Retinal pigment epithelial cell (primary cell): ENCODE measurements around the gene STXBP6.

Experiments
- DNase-seq: peaks from one replicate; pipeline ENCODE4 v3.0.0-alpha.2; 2010; ENCODE audit warnings: low read depth
- H3K4me3 ChIP-seq: 2 replicates; pipeline ENCODE4 v1.5.1; 2011; ENCODE audit warnings: mild to moderate bottlenecking, low read length, control low read depth, moderate library complexity
- TF ChIP-seq, protein P1 (sequence below): conservative IDR thresholded peaks from 2 replicates; pipeline ENCODE4 v1.5.1; 2011; ENCODE audit warnings: low read depth, low read length, control low read depth, inconsistent platforms

The STXBP6 gene

DNA sequence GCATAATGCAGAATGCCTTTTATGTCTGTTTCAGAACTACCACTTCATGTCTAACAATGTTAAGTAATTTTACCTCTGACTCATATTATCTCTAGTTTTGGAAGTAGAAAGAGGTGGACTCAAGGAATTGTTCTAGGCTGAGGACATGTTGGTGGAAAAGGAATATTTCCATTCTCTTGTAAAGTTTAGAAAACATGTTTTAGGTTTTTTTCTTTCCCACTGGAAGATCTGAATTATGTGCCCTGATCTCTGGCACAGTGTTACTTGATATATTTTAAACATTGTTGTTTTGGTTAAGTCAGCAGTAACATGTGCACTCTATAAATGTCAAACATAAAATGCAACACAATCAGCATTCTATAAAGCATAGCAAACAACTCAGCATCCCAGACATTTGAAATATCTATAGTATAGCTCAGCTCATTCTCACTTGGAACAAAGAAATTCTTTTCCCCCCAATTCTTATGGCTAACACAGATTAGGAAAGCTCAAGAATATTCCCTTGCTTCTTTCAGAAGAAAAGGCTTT, 202.3 kb downstream of the STXBP6 start:
- DNase-seq: no peak
- H3K4me3 ChIP-seq: no peak overlapping the region
- TF ChIP-seq, protein P1, sequence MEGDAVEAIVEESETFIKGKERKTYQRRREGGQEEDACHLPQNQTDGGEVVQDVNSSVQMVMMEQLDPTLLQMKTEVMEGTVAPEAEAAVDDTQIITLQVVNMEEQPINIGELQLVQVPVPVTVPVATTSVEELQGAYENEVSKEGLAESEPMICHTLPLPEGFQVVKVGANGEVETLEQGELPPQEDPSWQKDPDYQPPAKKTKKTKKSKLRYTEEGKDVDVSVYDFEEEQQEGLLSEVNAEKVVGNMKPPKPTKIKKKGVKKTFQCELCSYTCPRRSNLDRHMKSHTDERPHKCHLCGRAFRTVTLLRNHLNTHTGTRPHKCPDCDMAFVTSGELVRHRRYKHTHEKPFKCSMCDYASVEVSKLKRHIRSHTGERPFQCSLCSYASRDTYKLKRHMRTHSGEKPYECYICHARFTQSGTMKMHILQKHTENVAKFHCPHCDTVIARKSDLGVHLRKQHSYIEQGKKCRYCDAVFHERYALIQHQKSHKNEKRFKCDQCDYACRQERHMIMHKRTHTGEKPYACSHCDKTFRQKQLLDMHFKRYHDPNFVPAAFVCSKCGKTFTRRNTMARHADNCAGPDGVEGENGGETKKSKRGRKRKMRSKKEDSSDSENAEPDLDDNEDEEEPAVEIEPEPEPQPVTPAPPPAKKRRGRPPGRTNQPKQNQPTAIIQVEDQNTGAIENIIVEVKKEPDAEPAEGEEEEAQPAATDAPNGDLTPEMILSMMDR: no peak

DNA sequence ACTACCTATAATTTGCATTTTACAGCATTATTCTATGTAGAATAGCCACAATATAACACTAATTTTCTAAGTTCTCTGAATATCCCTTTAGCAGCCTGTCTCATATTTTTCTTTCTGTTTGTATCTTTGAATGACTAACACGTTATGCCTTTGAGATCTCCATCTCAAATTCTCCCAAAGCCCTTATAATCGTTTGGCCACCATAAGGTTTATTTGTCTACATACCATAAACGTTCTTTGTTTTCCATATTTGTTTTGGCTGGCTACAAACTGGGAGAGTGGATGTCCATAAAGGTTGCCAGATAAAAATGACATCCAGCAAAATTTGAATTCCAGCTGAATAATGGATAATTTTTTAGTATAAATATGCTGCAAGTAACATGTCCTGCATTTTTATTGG, 203.7 kb downstream of the STXBP6 start:
- TF ChIP-seq, protein P1: no peak

DNA sequence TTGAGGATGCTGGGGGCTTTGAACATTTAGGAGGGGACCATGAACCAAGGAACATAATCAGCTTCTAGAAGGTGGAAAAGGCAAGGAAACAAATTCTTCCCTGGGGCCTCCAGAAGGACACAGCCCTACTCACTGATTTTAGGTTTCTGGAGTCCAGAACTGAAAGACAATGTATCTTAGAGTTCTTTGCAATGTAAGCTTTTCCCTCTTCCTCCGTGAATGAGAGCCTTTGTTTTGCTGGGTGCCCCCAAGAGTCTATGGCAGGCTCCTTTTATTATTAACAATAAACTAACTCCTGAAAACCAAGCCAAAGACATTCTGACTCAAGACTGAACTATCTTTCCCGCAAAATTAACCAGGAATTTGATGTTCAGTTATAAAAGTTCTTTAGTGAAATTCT, 204.1 kb downstream of the STXBP6 start:
- no peak for DNase-seq
- no peak overlapping the region for H3K4me3 ChIP-seq
- TF ChIP-seq, protein P1: no peak

More for the DNA sequence above, 203.7 kb downstream of the STXBP6 start:
- DNase-seq: no peak
- H3K4me3 ChIP-seq: no peak overlapping the region

DNA sequence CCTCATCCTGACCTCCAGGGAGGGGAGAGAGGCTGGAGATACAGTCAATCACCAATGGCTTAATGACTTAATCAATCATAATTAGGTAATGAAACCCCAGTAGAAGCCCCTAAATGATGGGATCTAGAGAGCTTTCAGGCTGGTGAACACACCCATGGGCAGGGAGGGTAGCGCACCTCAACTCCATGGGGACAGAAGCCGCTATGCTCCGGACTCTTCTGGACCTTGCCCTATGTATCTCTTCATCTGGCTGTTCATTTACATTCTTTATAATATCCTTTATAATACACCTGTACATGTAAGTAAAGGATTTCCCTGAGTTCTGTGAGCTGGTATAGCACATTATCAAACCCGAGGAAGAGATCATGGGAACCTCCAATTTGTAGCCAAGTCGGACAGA, 205.9 kb downstream of the STXBP6 start:
- no peak for DNase-seq
- TF ChIP-seq, protein P1: no peak

DNA sequence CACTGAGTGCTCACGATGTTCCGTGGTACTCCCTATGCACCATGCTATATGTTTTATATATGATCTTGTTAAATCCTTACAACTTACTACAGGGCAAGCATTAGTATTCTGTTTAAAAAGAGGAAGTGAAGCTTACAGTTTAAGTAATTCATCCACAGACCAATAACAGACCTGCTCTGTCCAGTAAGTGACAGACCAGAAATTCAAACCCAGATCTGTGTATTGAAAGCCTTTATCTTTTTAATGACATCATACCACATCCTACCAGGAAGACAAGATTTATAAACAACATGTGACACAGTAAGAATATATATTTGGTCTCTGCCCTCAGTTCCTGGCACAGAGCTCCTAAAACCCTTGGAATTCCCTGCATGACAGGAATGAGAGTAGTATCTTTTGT, 206.5 kb downstream of the STXBP6 start:
- TF ChIP-seq, protein P1: no peak

More for the DNA sequence above, 205.9 kb downstream of the STXBP6 start:
- no peak overlapping the region for H3K4me3 ChIP-seq

DNA sequence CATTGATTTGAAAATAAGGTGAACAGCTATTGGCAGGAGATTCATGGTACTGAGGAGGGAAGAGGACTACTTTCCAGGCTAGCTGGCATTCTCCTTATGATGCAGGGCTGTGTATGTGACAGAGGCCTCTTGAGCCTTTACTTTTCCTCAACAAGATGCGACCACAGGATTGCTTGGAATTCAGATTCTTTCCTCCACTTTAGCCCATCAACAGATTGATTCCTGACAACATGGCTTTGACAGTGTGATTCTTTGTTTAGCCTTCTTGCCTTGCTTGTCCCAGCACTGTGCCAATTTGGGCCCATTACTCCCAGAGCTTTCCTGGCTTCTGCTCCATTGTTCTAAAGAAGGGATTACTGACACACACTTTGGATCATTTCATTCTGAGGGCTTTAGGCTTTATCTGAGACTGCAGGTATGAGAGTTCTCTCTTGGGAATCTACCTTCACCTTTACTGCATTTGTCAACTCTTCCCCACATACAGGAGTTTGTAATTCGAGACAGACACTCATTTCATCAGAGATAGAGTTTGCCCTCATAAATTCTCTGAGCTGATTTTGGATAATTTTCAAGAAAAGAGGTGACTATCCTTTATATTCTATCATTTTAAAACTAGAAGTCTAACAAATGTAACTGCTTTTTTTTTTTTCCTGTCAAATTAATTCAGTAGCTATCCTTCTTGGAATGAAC, 209.6 kb downstream of the STXBP6 start:
- TF ChIP-seq, protein P1: no peak
- DNase-seq: no peak
- no peak overlapping the region for H3K4me3 ChIP-seq

More for the DNA sequence above, 206.5 kb downstream of the STXBP6 start:
- no peak for DNase-seq
- H3K4me3 ChIP-seq: no peak overlapping the region

DNA sequence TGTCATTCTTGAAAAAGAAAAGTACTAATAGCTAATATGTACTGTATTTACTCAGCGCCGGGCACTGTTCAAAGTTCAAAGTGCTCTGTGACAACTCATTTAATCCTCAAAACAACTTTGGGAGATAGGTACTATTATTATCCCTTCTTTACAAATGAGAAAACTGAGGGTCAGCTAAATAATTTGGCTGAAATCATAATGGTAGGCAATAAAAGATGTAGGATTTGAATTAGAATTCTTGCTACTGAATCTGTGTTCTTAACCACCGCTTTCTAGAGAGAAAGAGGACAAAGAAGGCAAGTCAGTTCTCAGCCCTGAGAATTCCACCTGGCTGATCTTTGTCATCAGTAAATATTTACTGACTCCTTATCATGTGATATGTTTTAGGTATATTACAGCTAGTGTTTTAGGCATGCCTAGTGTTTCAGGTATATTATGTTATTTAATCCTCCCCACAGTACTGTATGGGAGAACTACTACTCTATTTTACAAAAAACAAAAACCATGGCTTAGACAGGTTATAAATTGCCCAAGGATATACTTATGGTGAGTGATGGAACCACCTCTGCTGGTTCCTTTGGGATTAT, 210.2 kb downstream of the STXBP6 start:
- no peak for DNase-seq
- no peak overlapping the region for H3K4me3 ChIP-seq
- TF ChIP-seq, protein P1: no peak
